ENCODE measurements around the gene CFAP20. TPM values are rescaled to one million over a fixed set of nuclear protein-coding genes. Genes with fewer than 3 reads are reported as not detected.
"Not testable (repeated sequence)": the region's sequence is repeated elsewhere in the genome, so short reads cannot be mapped to it uniquely, and the experiment has no call there.

The CFAP20 gene
- total RNA-seq, 4 donors from 2014 or later, result 14.8 to 48.3 (median 25.7) TPM

DNA sequence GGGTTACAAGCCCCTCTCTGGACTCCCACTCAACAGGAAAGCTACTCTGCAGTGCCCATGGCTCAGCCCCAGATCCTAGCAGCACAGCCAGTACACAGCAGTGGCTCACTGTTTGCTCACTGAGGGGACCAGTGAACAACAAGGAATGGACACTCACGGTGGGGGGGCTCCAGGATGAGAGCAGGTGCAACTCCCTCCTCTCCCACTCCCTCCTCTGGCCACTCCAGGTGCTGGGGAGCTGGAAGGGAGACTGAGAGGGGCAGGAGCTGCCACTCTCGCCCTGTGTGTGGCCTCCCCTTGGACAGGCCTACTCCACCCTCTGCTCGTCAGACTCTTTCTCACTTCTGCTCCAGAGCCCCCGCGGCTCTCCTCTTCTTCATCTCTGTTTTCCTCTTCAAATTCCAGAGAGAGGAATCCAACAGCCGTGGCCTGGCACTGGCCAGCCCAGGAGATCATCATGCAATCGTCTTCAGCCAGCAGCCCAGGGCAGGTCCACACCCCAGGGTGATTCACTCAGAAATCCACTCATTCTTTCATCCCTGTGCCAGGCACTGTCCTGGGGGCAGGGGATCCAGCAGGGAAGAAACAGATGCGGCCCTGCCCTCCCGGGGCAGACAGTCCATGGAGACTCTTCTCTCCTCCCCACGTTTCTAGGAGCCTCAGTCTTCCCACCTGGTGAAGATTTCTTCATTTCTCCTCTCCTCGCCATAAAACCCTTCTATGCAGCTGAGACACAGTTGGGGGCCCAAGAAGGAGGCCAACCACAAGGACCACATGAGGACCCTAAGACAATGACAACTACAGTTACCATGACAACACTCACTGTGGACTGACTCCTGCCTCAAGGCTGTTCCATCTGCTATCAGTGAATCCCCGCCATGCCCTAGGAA lies 30.7 kb downstream of the CFAP20 start:
- Histone ChIP-seq H3K27me3 (peaks cover 12% of the 10 kb centered on the region), H3K9me3 (no peaks in the 10 kb centered on the region), H3K4me1 (peaks cover 0 to 9% (median 0%) of the 10 kb centered on the region in 3 donors), H3K36me3 (no peaks in the 10 kb centered on the region), H3K27ac (no peak overlapping the region), H3K4me3 (no peak overlapping the region)
- 82 to 86% methylated on average over 1 to 7 of the region's 12 CpGs for WGBS, 2 donors (ENCODE audit: low coverage in 1 of 2)
- no peak for TF ChIP-seq POLR2A (IDR thresholded peaks at IDR 0.05)
- TF ChIP-seq, protein P1, sequence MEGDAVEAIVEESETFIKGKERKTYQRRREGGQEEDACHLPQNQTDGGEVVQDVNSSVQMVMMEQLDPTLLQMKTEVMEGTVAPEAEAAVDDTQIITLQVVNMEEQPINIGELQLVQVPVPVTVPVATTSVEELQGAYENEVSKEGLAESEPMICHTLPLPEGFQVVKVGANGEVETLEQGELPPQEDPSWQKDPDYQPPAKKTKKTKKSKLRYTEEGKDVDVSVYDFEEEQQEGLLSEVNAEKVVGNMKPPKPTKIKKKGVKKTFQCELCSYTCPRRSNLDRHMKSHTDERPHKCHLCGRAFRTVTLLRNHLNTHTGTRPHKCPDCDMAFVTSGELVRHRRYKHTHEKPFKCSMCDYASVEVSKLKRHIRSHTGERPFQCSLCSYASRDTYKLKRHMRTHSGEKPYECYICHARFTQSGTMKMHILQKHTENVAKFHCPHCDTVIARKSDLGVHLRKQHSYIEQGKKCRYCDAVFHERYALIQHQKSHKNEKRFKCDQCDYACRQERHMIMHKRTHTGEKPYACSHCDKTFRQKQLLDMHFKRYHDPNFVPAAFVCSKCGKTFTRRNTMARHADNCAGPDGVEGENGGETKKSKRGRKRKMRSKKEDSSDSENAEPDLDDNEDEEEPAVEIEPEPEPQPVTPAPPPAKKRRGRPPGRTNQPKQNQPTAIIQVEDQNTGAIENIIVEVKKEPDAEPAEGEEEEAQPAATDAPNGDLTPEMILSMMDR (IDR thresholded peaks at IDR 0.05), result no peak
- TF ChIP-seq POLR2AphosphoS5 (IDR thresholded peaks at IDR 0.05), result no peak
- no peak for TF ChIP-seq EP300 (IDR thresholded peaks at IDR 0.05)
- no peak for ATAC-seq

DNA sequence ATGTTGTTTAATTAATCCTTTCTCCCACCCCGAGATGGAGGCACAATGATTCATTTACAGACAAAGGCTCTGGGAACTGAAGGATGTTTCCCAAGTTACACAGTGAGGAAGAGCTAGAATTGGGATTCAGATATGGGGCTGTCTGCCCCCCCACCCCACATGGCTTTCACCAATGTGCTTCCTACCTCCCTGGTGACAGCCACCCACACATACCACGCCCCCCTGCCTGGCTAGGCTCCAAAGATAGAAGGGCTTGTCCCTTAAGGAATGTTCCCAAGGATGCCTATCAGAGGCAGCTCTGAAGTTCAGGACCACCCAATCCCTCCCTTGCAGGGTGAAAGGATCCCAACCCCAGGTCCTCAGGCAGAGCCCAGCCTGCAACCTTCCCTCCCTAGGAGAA lies 32.9 kb downstream of the CFAP20 start:
- no peaks in the 10 kb centered on the region for H3K9me3 ChIP-seq
- no peak overlapping the region for H3K27ac ChIP-seq
- 43% methylated on average over 1 of the region's 2 CpGs; no CpG with 5 or more reads in 1 of the 2 donors for WGBS, 2 donors (ENCODE audit: low coverage in 1 of 2)
- H3K27me3 ChIP-seq, result peaks cover 12% of the 10 kb centered on the region
- no peak overlapping the region for H3K4me3 ChIP-seq
- TF ChIP-seq POLR2AphosphoS5 (IDR thresholded peaks at IDR 0.05) (no peak), POLR2A (IDR thresholded peaks at IDR 0.05) (no peak), EP300 (IDR thresholded peaks at IDR 0.05) (no peak)
- TF ChIP-seq, protein P1 (IDR thresholded peaks at IDR 0.05), result no peak
- H3K36me3 ChIP-seq, result no peaks in the 10 kb centered on the region
- ATAC-seq, result no peak
- H3K4me1 ChIP-seq, result peaks cover 0 to 9% (median 0%) of the 10 kb centered on the region in 3 donors

DNA sequence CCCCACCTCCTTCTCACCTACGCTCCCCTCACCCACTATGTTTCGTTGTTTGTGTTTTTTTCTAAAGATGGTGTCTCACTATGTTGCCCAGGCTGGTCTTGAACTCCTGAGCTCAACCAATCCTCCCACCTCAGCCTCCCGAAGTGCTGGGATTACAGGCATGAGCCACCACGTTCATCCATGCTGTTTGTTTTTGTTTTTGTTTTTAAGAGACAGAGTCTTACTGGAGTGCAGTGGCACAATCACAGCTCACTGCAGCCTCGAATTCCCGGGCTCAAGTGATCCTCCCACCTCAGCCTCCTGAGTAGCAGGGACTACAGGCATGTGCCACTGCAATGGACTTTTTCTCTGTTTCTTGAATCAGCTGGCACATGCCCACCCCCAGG lies 33.6 kb downstream of the CFAP20 start:
- not testable (repeated sequence) for ATAC-seq, H3K4me1 ChIP-seq, H3K36me3 ChIP-seq, H3K27ac ChIP-seq, H3K4me3 ChIP-seq, H3K9me3 ChIP-seq
- WGBS, 2 donors (ENCODE audit: low coverage in 1 of 2), result 71 to 81% methylated on average over 5 to 6 of the region's 6 CpGs
- H3K27me3 ChIP-seq, result peaks cover 12% of the 10 kb centered on the region

DNA sequence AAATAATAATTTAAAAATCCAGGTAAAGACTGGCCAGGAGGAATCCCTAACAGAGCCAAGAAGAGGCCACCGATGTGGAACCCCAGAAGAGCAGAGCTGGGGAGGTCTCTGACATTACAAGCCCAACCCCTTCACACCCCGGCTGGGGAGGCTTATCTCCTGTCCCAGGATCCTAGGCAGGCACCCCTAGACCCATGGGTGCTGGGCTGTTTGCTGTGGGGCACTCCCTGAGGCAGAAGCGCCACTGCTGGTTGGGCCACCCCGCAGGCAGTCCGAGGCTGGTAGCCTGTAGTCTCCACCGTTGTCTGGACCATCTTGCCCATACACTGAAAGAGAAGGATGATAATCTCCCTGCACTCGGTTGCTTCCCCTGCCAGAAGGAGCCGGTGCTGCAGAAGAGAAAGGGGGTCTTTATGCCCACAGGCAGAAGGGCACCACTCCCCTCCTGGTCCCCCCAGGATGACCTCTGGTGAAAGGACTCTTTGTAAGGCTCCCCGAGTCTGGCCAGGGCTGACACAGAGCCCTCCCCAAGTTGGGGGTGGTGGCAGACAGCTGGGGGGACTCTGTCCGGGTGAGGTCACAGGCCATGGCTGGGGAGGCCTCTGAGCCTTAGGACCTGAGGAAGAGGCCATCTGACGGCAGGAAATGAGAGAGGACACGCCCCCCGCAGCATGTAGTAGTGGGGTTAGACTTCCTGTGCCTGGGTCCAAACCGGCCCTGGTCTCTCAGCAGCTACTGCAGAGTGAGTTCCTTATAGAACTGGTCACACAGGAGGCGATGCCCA lies 34.2 kb downstream of the CFAP20 start:
- no peak for ATAC-seq
- WGBS, 2 donors (ENCODE audit: low coverage in 1 of 2), result 48 to 69% methylated on average over 4 to 5 of the region's 15 CpGs
- H3K36me3 ChIP-seq, result no peaks in the 10 kb centered on the region
- TF ChIP-seq POLR2AphosphoS5 (IDR thresholded peaks at IDR 0.05) (no peak), POLR2A (IDR thresholded peaks at IDR 0.05) (no peak), EP300 (IDR thresholded peaks at IDR 0.05) (no peak)
- TF ChIP-seq, protein P1 (IDR thresholded peaks at IDR 0.05), result no peak
- H3K27me3 ChIP-seq, result peaks cover 12% of the 10 kb centered on the region
- no peak overlapping the region for H3K27ac ChIP-seq
- H3K4me1 ChIP-seq, result peaks cover 0 to 9% (median 0%) of the 10 kb centered on the region in 3 donors
- no peaks in the 10 kb centered on the region for H3K9me3 ChIP-seq
- H3K4me3 ChIP-seq, result no peak overlapping the region

DNA sequence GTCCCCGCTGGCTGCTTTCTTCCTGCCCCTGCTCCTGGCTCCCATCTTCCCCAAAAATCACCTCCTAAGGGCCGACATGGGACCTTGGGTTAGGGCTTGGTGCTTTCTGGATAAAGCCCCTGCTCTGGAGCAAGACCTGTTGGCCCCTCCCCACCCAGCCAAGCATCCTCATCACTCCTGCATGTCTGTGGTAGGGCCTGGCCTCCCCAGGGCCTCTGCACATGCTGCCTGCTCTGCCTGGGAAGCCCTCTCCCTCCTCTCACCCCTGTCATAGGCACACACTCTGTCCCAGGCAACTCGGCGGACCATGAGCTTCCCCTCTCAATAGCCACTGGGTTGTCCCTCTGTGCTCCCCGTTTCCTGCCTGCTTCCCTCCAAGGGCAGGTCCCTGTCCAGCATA lies 35.2 kb downstream of the CFAP20 start:
- no peak for TF ChIP-seq POLR2AphosphoS5 (IDR thresholded peaks at IDR 0.05)
- TF ChIP-seq EP300 (IDR thresholded peaks at IDR 0.05), result no peak
- TF ChIP-seq POLR2A (IDR thresholded peaks at IDR 0.05), result no peak
- TF ChIP-seq, protein P1 (IDR thresholded peaks at IDR 0.05), result no peak
- Histone ChIP-seq H3K4me1 (peaks cover 0 to 9% (median 0%) of the 10 kb centered on the region in 3 donors), H3K9me3 (no peaks in the 10 kb centered on the region), H3K27me3 (peaks cover 12% of the 10 kb centered on the region), H3K36me3 (no peaks in the 10 kb centered on the region), H3K27ac (no peak overlapping the region), H3K4me3 (no peak overlapping the region)
- WGBS, 2 donors (ENCODE audit: low coverage in 1 of 2), result 61 to 86% methylated on average over 2 to 4 of the region's 5 CpGs
- no peak for ATAC-seq

DNA sequence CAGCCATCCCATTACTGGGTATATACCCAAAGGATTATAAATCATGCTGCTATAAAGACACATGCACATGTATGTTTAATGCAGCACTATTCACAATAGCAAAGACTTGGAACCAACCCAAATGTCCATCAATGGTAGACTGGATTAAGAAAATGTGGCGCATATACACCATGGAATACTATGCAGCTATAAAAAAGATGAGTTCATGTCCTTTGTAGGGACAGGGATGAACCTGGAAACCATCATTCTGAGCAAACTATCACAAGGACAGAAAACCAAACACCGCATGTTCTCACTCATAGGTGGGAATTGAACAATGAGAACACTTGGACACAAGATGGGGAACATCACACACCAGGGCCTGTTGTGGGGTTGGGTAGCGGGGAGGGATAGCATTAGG lies 38.8 kb downstream of the CFAP20 start:
- not testable (repeated sequence) for H3K36me3 ChIP-seq, H3K4me3 ChIP-seq, ATAC-seq, H3K4me1 ChIP-seq, H3K9me3 ChIP-seq, H3K27ac ChIP-seq
- peaks cover 15% of the 10 kb centered on the region for H3K27me3 ChIP-seq
- WGBS, 2 donors (ENCODE audit: low coverage in 1 of 2), result 87 to 97% methylated on average over 3 of the region's 3 CpGs
